HG02588 (cell line): ENCODE measurements around the gene F13B.
"Not testable (repeated sequence)": the region's sequence is repeated elsewhere in the genome, so short reads cannot be mapped to it uniquely, and the experiment has no call there.

ENCODE experiments used
- ATAC-seq: cut with Tn5 transposase; IDR thresholded peaks from one replicate; pipeline ENCODE4 v1.9.1; 2021; ENCODE audit warnings: mild to moderate bottlenecking, moderate library complexity; ENCODE audit not compliant: unreplicated experiment

Gene F13B

GRCh38 chr1:197042676-197043341 lies 24.3 kb downstream of the F13B start:
- ATAC-seq = no peak

GRCh38 chr1:197041486-197042353 lies 25.3 kb downstream of the F13B start:
- ATAC-seq = peak; percentile 77

DNA sequence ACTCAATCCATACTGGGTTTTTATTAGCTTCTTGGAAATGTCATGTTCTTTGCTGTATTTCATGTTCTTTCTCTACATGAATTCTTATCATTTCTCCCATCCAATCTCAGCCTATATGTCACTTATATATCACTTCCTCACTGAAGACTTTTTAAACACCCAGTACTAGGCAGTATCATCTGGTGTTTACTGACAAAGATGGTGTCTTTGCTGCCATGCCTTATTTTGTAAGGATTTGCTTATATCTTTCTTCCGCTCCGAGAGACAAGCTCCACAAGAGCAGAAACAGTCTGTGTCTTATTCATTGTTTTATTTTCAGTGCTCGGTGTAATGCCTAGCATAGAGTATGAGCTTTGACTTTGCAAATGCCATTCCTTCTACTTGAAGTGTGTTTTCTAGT lies 30.2 kb downstream of the F13B start:
- no peak for ATAC-seq

- not testable (repeated sequence) for ATAC-seq
Measured at GRCh38 chr1:197034631-197035339, 32.3 kb downstream of the F13B start.

GRCh38 chr1:197029749-197030148 lies 37.3 kb downstream of the F13B start:
- ATAC-seq = no peak

- ATAC-seq = no peak
Measured at GRCh38 chr1:197027359-197027758, 39.7 kb downstream of the F13B start.

DNA sequence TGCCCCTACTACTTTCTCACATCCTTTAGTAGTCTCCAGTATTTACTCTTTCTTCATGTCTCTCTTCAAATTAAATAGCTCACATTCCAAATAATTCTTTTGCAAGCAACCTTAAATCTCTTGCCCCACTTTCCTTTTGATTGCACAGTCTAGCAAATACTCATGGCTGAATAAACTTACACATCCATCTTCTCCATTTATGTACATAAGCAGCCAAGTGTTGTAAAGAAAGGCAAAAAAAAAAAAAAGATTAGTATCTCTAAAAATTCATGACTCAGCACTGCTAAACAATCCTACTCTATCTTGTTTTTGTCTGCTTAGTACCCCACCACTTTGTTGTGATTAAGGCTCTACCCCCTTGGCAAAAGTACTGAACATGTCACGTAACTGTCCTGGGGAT lies 42.6 kb downstream of the F13B start:
- ATAC-seq = no peak

DNA sequence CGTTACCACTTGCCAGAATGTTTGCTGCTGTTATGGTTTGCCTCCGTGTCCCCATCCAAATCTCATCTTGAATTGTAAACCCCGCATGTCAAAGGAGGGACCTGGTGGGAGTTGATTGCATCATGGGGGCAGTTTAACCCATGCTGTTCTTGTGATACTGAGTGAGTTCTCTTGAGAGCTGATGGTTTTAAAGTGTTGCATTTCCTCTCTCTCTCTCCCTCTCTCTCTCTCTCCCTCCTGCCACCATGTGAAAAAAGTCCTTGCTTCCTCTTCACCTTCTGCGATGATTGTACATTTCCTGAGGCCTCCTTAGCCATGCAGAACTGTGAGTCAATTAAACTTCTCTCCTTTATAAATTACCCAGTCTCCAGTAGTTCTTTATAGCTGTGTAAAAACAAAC lies 45.3 kb downstream of the F13B start:
- ATAC-seq = no peak

- ATAC-seq = no peak
Measured at GRCh38 chr1:197017558-197018146, 49.4 kb downstream of the F13B start.

DNA sequence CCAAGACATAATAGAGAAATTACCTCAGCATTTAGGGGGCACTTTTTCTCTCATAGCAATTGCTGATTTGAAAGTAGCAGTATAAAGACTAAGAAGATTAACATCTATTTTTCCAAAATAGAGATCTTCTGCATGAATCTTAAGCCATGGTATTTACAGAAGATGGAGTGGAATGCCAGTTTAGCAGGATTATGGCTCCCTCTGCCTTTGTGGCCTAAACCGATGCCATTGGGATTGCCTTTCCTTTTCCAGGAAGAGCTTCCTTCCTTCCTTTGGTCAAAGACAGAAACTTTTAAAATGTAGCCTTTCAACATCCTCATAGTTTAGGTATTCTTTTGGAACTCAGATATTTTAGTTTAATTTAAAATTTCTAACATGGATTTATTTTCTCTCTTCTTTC lies 50.3 kb downstream of the F13B start:
- ATAC-seq = no peak

GRCh38 chr1:197013234-197013633 lies 53.8 kb downstream of the F13B start:
- ATAC-seq = no peak

GRCh38 chr1:197011614-197012013 lies 55.4 kb downstream of the F13B start:
- ATAC-seq = no peak

GRCh38 chr1:197008861-197009260 lies 58.2 kb downstream of the F13B start:
- no peak for ATAC-seq

DNA sequence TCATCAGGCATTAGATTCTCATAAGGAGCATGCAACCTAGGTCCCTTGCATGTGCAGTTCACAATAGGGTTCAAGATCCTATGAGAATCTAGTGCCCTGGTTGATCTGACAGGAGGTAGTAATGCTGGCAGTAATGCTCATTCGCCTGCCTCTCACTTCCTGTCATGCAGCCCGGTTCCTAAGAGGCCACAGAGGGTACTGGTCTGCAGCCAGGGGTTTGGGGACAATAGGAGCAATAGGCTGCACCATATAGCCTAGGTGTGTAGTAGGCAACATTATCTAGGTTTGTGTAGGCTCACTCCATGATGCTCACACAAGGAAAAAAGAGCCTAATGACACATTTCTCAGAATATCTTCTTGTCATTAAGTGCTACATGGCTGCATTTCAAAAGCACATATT lies 63.9 kb downstream of the F13B start:
- no peak for ATAC-seq

DNA sequence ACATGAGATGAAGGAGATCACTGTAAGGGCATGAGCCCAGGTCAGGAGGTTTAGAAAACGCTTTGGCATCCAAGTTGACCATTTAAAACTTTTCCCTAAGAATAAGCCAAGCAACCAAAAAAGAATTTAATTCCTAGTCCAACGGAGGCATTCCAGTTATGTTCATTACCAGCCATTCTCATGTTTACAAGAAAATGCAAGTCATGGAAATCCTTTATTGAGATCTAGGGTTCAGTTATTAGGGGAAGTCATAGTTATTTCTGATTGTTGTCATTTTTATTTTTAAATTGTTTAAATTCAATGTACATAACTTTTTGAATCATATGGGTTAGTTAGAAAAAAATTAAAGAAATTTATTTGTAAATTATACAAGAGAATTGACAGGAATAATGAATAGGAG lies 65.2 kb downstream of the F13B start:
- ATAC-seq = no peak

- no peak for ATAC-seq
Measured at GRCh38 chr1:196997423-196997822, 69.6 kb downstream of the F13B start.

DNA sequence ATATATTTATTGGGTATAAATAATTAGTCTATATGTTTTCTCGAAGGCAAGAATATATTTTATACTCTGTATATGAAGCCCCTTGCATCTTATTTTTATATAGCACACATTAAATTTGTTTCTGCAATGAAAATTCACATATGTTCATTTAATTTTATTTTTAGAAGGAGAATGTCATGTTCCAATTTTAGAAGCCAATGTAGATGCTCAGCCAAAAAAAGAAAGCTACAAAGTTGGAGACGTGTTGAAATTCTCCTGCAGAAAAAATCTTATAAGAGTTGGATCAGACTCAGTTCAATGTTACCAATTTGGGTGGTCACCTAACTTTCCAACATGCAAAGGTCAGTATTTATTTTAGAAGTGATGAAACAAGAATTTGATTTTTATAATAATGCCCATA lies 73.1 kb downstream of the F13B start:
- no peak for ATAC-seq

DNA sequence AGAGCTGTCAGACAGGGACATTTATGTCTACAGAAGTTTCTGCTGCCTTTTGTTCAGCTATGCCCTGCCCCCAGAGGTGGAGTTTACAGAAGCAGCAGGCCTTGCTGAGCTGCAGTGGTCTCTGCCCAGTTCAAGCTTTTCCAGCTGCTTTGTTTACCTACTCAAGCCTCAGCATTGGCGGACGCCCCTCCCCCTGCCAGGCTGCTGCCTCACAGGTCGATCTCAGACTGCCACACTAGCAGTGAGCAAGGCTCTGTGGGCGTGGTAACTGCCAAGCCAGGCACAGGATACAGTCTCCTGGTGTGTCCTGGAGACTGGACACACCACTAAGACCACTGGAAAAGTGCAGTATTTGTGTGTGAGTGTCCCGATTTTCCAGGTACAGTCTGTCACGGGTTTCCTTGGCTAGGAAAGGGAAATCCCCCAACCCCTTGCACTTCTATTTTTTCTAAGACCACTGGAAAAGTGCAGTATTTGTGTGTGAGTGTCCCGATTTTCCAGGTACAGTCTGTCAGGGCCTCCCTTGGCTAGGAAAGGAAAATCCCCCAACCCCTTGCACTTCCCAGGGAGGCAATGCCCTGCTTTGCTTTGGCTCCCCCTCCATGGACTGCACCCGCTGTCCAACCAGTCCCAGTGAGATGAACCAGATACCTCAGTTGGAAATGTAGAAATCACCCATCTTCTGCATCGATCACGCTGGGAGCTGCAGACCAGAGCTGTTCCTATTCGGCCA lies 75.0 kb downstream of the F13B start:
- ATAC-seq = not testable (repeated sequence)
